Left lung (tissue), 10 donors: ENCODE data around the gene TRAPPC14. TPM values are rescaled to one million over a fixed set of nuclear protein-coding genes. Genes with fewer than 3 reads are reported as not detected.
A peak's percentile ranks its signal among the peaks of the same experiment; 100 is the strongest.

Source experiments
- ATAC-seq: fragments of 200-7000 bp; cut with Tn5 transposase; one replicate; pipeline ENCODE4 v1.9.1; 2020; ENCODE audit warnings: moderate library complexity
- DNase-seq, 4 donors: peaks; one replicate each; pipeline ENCODE4 v3.0.0-alpha.2; 2013 to 2020
- H3K27ac ChIP-seq, 2 donors: fragments of 200-600 bp; sonication (generic) in 1 of 2; one replicate each; pipeline versions ENCODE4 v1.5.0 to v1.8.0; 2020 to 2021
- H3K27me3 ChIP-seq, 2 donors: fragments of 200-600 bp; sonication (generic) in 1 of 2; one replicate each; pipeline versions ENCODE4 v1.5.0 to v1.8.0; 2020 to 2021
- H3K36me3 ChIP-seq, 2 donors: fragments of 200-600 bp; sonication (generic) in 1 of 2; one replicate each; pipeline versions ENCODE4 v1.5.0 to v1.8.0; 2020 to 2021
- H3K4me1 ChIP-seq, 2 donors: fragments of 200-600 bp; one replicate each; pipeline ENCODE4 v1.8.0; 2021
- H3K4me3 ChIP-seq, 2 donors: fragments of 200-600 bp; sonication (generic) in 1 of 2; one replicate each; pipeline versions ENCODE4 v1.5.0 to v1.8.0; 2020 to 2021; ENCODE audit warnings: mild to moderate bottlenecking in 1 of 2
- H3K9me3 ChIP-seq, 2 donors: fragments of 200-600 bp; sonication (generic) in 1 of 2; one replicate each; pipeline versions ENCODE4 v1.5.0 to v1.8.0; 2020 to 2021
- CTCF ChIP-seq, 2 donors: fragments of 200-600 bp; sonication (generic) in 1 of 2; IDR thresholded peaks; one replicate each; pipeline versions ENCODE4 v1.5.0 to v1.8.0; 2021; ENCODE audit warnings: antibody characterized with exemption in 2 of 2
- intact Hi-C, 2 donors: fragments of 100-400 bp; cut with DNase I; formaldehyde crosslinking; loops; one replicate each; pipeline versions ENCODE4 v1.11.2 to v1.14.2; 2022
- polyA plus RNA-seq, 6 donors: library from polyadenylated mRNA; unstranded; fragments of 120-200 nt; gene quantifications; one replicate each; pipeline ENCODE4 v1.2.1, GENCODE V29; 2013; ENCODE audit not compliant: insufficient read length in 6 of 6
- total RNA-seq, 2 donors: library from RNA; stranded (reverse); fragmentation: NEBNext Ultra II Directional; extraction: Animal tissue kit (Norgen Biotek cat#: 25700); gene quantifications; one replicate each; pipeline ENCODE4 v1.2.1, GENCODE V29; 2021
- donor health status: DM: no; HTN: yes; CAD: no.
- donor health status: DM: no; HTN: no; CAD: no.

TRAPPC14 gene
- total and polyA plus RNA-seq, 8 donors = 16.0 to 30.1 (median 19.5) TPM

GRCh38 chr7:100111914-100112313 is 46.6 kb downstream of the TRAPPC14 start:
- no peak for TF ChIP-seq CTCF (IDR thresholded peaks at IDR 0.05)
- ATAC-seq (no peak), DNase-seq (peak in 1 of 4 donors; percentile 50)
- H3K36me3 ChIP-seq = peaks cover 0 to 74% of the 10 kb centered on the region in 2 donors
- H3K27ac ChIP-seq = no peak overlapping the region
- no peaks in the 10 kb centered on the region for H3K27me3 ChIP-seq
- no peaks in the 10 kb centered on the region for H3K9me3 ChIP-seq
- no peaks in the 10 kb centered on the region for H3K4me1 ChIP-seq
- H3K4me3 ChIP-seq = no peak overlapping the region
- intact Hi-C loops = no loop called here

- ATAC-seq (no peak), DNase-seq (peak in 1 of 4 donors; percentile 37)
- Histone ChIP-seq H3K9me3 (no peaks in the 10 kb centered on the region), H3K27me3 (no peaks in the 10 kb centered on the region), H3K4me1 (no peaks in the 10 kb centered on the region), H3K36me3 (peaks cover 0 to 81% of the 10 kb centered on the region in 2 donors), H3K4me3 (no peak overlapping the region), H3K27ac (no peak overlapping the region)
- intact Hi-C loops = no loop called here
- no peak for TF ChIP-seq CTCF (IDR thresholded peaks at IDR 0.05)
These were observed 47.4 kb downstream of the TRAPPC14 start for GRCh38 chr7:100111156-100111555.

- Histone ChIP-seq H3K4me1 (no peaks in the 10 kb centered on the region), H3K9me3 (no peaks in the 10 kb centered on the region), H3K36me3 (peaks cover 0 to 97% of the 10 kb centered on the region in 2 donors), H3K27me3 (no peaks in the 10 kb centered on the region), H3K27ac (no peak overlapping the region), H3K4me3 (no peak overlapping the region)
- TF ChIP-seq CTCF (IDR thresholded peaks at IDR 0.05) = no peak
- ATAC-seq (no peak), DNase-seq (peak in 1 of 4 donors; percentile 47)
- intact Hi-C loops = no loop called here
These were observed 48.9 kb downstream of the TRAPPC14 start for GRCh38 chr7:100109521-100110163.

- ATAC-seq (no peak), DNase-seq (peak in 1 of 4 donors; percentile 63)
- Histone ChIP-seq H3K27me3 (no peaks in the 10 kb centered on the region), H3K9me3 (no peaks in the 10 kb centered on the region), H3K4me1 (no peaks in the 10 kb centered on the region), H3K4me3 (no peak overlapping the region), H3K27ac (no peak overlapping the region), H3K36me3 (peaks cover 0 to 99% of the 10 kb centered on the region in 2 donors)
- no peak for TF ChIP-seq CTCF (IDR thresholded peaks at IDR 0.05)
- intact Hi-C loops = no loop called here
These were observed 50.6 kb downstream of the TRAPPC14 start for GRCh38 chr7:100107890-100108289.

GRCh38 chr7:100107125-100107737 is 51.3 kb downstream of the TRAPPC14 start:
- ATAC-seq (no peak), DNase-seq (peak in 1 of 4 donors; percentile 69)
- no peak overlapping the region for H3K4me3 ChIP-seq
- intact Hi-C loops = no loop called here
- no peak for TF ChIP-seq CTCF (IDR thresholded peaks at IDR 0.05)
- no peaks in the 10 kb centered on the region for H3K27me3 ChIP-seq
- H3K9me3 ChIP-seq = no peaks in the 10 kb centered on the region
- H3K36me3 ChIP-seq = peaks cover 0 to 92% of the 10 kb centered on the region in 2 donors
- no peak overlapping the region for H3K27ac ChIP-seq
- H3K4me1 ChIP-seq = peaks cover 4% of the 10 kb centered on the region in 2 donors
